GM23248 (cell line): Measurements from ENCODE around the gene DIP2A. TPM values are rescaled to one million over a fixed set of nuclear protein-coding genes. Genes with fewer than 3 reads are reported as not detected.

Source experiments
- DNase-seq: peaks from one replicate; pipeline ENCODE4 v3.0.0-alpha.2; 2015
- H2AFZ ChIP-seq: fragments of 200-600 bp; sonication (generic); 2 replicates; pipeline ENCODE4 v1.6.1; 2016; ENCODE audit warnings: antibody characterized with exemption
- H3F3A ChIP-seq: fragments of 200-600 bp; sonication (generic); 2 replicates; pipeline ENCODE4 v1.6.1; 2016; ENCODE audit warnings: mild to moderate bottlenecking, antibody characterized with exemption, mixed run types; ENCODE audit not compliant: insufficient read depth
- H3K27ac ChIP-seq: fragments of 200-600 bp; sonication (generic); 2 replicates; pipeline ENCODE4 v1.5.1; 2016; ENCODE audit warnings: mild to moderate bottlenecking
- H3K27me3 ChIP-seq: fragments of 200-600 bp; sonication (generic); replicated peaks from 2 replicates; pipeline ENCODE4 v1.6.1; 2016; ENCODE audit warnings: mild to moderate bottlenecking; ENCODE audit not compliant: insufficient read depth
- H3K36me3 ChIP-seq: fragments of 200-600 bp; sonication (generic); 2 replicates; pipeline ENCODE4 v1.6.1; 2016; ENCODE audit warnings: low read depth, mild to moderate bottlenecking
- H3K4me1 ChIP-seq: fragments of 200-600 bp; sonication (generic); 2 replicates; pipeline ENCODE4 v1.6.1; 2016; ENCODE audit warnings: mild to moderate bottlenecking; ENCODE audit not compliant: insufficient read depth
- H3K4me2 ChIP-seq: fragments of 200-600 bp; sonication (generic); one replicate; pipeline ENCODE4 v1.6.1; 2016; ENCODE audit warnings: mild to moderate bottlenecking; ENCODE audit not compliant: unreplicated experiment
- H3K4me3 ChIP-seq: fragments of 200-600 bp; sonication (generic); 2 replicates; pipeline ENCODE4 v1.5.1; 2016; ENCODE audit warnings: mild to moderate bottlenecking
- H3K79me2 ChIP-seq: fragments of 200-600 bp; sonication (generic); 2 replicates; pipeline ENCODE4 v1.6.1; 2016; ENCODE audit warnings: mild to moderate bottlenecking; ENCODE audit not compliant: insufficient read depth
- H3K9ac ChIP-seq: fragments of 200-600 bp; sonication (generic); 2 replicates; pipeline ENCODE4 v1.6.1; 2016; ENCODE audit warnings: mild to moderate bottlenecking
- H3K9me2 ChIP-seq: fragments of 200-600 bp; sonication (generic); 2 replicates; pipeline ENCODE4 v1.6.1; 2016; ENCODE audit warnings: mixed run types, mild to moderate bottlenecking, moderate library complexity; ENCODE audit not compliant: insufficient read depth
- H3K9me3 ChIP-seq: fragments of 200-600 bp; sonication (generic); one replicate; pipeline ENCODE4 v1.6.1; 2017; ENCODE audit warnings: low read depth
- H4K20me1 ChIP-seq: fragments of 200-600 bp; sonication (generic); 2 replicates; pipeline ENCODE4 v1.6.0; 2016; ENCODE audit not compliant: insufficient read depth
- EZH2 ChIP-seq: fragments of 200-600 bp; sonication (generic); IDR thresholded peaks from 2 replicates; pipeline ENCODE4 v1.6.1; 2018; ENCODE audit warnings: antibody characterized with exemption, mild to moderate bottlenecking; ENCODE audit not compliant: insufficient read depth, poor library complexity, severe bottlenecking
- EZH2phosphoT487 ChIP-seq: fragments of 200-600 bp; sonication (generic); IDR thresholded peaks from 2 replicates; pipeline ENCODE4 v1.6.1; 2018; ENCODE audit warnings: antibody characterized with exemption, moderate library complexity, mild to moderate bottlenecking, low read depth; ENCODE audit not compliant: insufficient read depth
- WGBS, 2 experiments: methylation state at CpG; one replicate each; pipeline ENCODE4 v1.1.6; 2015 to 2017; ENCODE audit warnings: low lambda C conversion rate in 2 of 2, low coverage in 1 of 2; ENCODE audit errors: missing lambda C conversion rate in 2 of 2; 5-methylcytosine and 5-hydroxymethylcytosine counted together
- in situ Hi-C: fragments of 300-500 bp; cut with MboI; formaldehyde crosslinking; loops from 2 replicates; pipeline ENCODE4 v1.15.0; 2020
- polyA plus RNA-seq: library from polyadenylated mRNA; unstranded; fragments of >200 nt; fragmentation: Nextera tagmentation; extraction: Ambion mirVana; gene quantifications from 2 replicates; pipeline ENCODE4 v1.2.1, GENCODE V29; 2016
- total RNA-seq: library from RNA; depleted of rRNA; stranded (reverse); fragments of >200 nt; shearing (Covaris generic); gene quantifications from 2 replicates; pipeline ENCODE4 v1.2.3, GENCODE V29; 2014

The DIP2A gene
- total and polyA plus RNA-seq, 2 experiments from 2014 or later, result 12.5 to 13.1 TPM

- H3K9ac ChIP-seq, result no peak overlapping the region
- TF ChIP-seq EZH2, result no peak
- TF ChIP-seq EZH2phosphoT487, result no peak
- H3F3A ChIP-seq, result no peaks in the 10 kb centered on the region
- no peak overlapping the region for H2AFZ ChIP-seq
- DNase-seq, result no peak
- no peaks in the 10 kb centered on the region for H3K9me2 ChIP-seq
- H3K4me1 ChIP-seq, result no peaks in the 10 kb centered on the region
- H3K4me2 ChIP-seq, result no peak overlapping the region
- H3K27ac ChIP-seq, result no peak overlapping the region
- in situ Hi-C loops, result no loop called here
- no peaks in the 10 kb centered on the region for H4K20me1 ChIP-seq
- H3K9me3 ChIP-seq, result no peaks in the 10 kb centered on the region
- peaks cover 76% of the 10 kb centered on the region for H3K79me2 ChIP-seq
- WGBS, 2 experiments, result 94 to 95% methylated on average over 10 of the region's 10 CpGs
- no peaks in the 10 kb centered on the region for H3K27me3 ChIP-seq
- no peak overlapping the region for H3K4me3 ChIP-seq
- H3K36me3 ChIP-seq, result peaks cover 16% of the 10 kb centered on the region; the same call in 1 of the 2 replicates
Observed at GRCh38 chr21:46489800-46490199, 31.1 kb downstream of the DIP2A start.

DNA sequence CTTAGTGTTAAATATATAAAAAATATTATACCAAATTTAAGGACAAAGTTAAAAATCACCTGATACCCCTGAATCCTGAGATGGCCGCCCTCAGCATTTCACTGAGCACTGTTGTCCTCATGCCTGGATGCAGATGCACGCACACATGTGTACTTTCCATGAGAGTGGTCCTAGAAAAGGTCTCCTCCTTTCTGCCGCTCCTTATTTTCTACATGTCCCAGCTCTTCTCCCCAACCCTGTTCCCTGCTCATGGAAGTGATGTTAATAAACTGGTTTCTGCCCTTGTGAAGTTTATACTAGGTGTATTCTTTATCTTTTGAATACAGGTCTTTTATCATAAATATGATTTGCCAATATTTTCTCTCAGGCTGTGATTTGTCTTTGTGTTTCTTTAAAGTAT lies 32.9 kb downstream of the DIP2A start:
- peaks cover 20% of the 10 kb centered on the region; the same call in 1 of the 2 replicates for H3K36me3 ChIP-seq
- H3K4me3 ChIP-seq, result no peak overlapping the region
- H2AFZ ChIP-seq, result no peak overlapping the region
- no peak overlapping the region for H3K4me2 ChIP-seq
- no peak overlapping the region for H3K9ac ChIP-seq
- no peaks in the 10 kb centered on the region for H3K9me2 ChIP-seq
- no peaks in the 10 kb centered on the region for H3K27me3 ChIP-seq
- peaks cover 62% of the 10 kb centered on the region for H3K79me2 ChIP-seq
- in situ Hi-C loops, result no loop called here
- WGBS, 2 experiments, result 99 to 100% methylated on average over 3 of the region's 3 CpGs
- no peaks in the 10 kb centered on the region for H4K20me1 ChIP-seq
- H3K27ac ChIP-seq, result no peak overlapping the region
- no peaks in the 10 kb centered on the region for H3K9me3 ChIP-seq
- H3K4me1 ChIP-seq, result no peaks in the 10 kb centered on the region
- TF ChIP-seq EZH2, result no peak
- no peak for DNase-seq
- no peaks in the 10 kb centered on the region for H3F3A ChIP-seq

- Histone ChIP-seq H3K9me2 (no peaks in the 10 kb centered on the region), H3K9me3 (no peaks in the 10 kb centered on the region), H3K4me1 (no peaks in the 10 kb centered on the region), H3K4me3 (no peak overlapping the region), H4K20me1 (no peaks in the 10 kb centered on the region), H3K9ac (no peak overlapping the region), H3K79me2 (peaks cover 56% of the 10 kb centered on the region), H3K27me3 (no peaks in the 10 kb centered on the region), H2AFZ (no peak overlapping the region), H3K27ac (no peak overlapping the region), H3K36me3 (peaks cover 31% of the 10 kb centered on the region; the same call in 1 of the 2 replicates), H3K4me2 (no peak overlapping the region), H3F3A (no peaks in the 10 kb centered on the region)
- TF ChIP-seq EZH2phosphoT487, result no peak
- no peak for TF ChIP-seq EZH2
- 76 to 77% methylated on average over 5 of the region's 5 CpGs for WGBS, 2 experiments
- DNase-seq, result no peak
- in situ Hi-C loops, result no loop called here
Observed at GRCh38 chr21:46492851-46493250, 34.2 kb downstream of the DIP2A start.

GRCh38 chr21:46493828-46494227 lies 35.1 kb downstream of the DIP2A start:
- Histone ChIP-seq H3K4me1 (no peaks in the 10 kb centered on the region), H4K20me1 (no peaks in the 10 kb centered on the region), H3K9me3 (no peaks in the 10 kb centered on the region), H3F3A (no peaks in the 10 kb centered on the region), H2AFZ (no peak overlapping the region), H3K9ac (no peak overlapping the region), H3K9me2 (no peaks in the 10 kb centered on the region), H3K27me3 (no peaks in the 10 kb centered on the region), H3K27ac (no peak overlapping the region), H3K79me2 (peaks cover 46% of the 10 kb centered on the region), H3K4me3 (no peak overlapping the region), H3K36me3 (peaks cover 35% of the 10 kb centered on the region; the same call in 1 of the 2 replicates), H3K4me2 (no peak overlapping the region)
- DNase-seq, result no peak
- 95 to 97% methylated on average over 6 of the region's 6 CpGs for WGBS, 2 experiments
- no peak for TF ChIP-seq EZH2phosphoT487
- TF ChIP-seq EZH2, result no peak
- in situ Hi-C loops, result no loop called here
